Measurements from ENCODE around the gene NONO. TPM values are rescaled to one million over a fixed set of nuclear protein-coding genes. Genes with fewer than 3 reads are reported as not detected.
"Not testable (repeated sequence)": the region's sequence is repeated elsewhere in the genome, so short reads cannot be mapped to it uniquely, and the experiment has no call there.

Gene NONO
- total and polyA plus RNA-seq, 5 donors from 2014 or later, result 171 to 388 (median 178) TPM

GRCh38 chrX:71292669-71293365 lies 9.4 kb downstream of the NONO start:
- Mint-ChIP-seq H3K4me3 (no peak overlapping the region), H3K9me3 (no peaks in the 10 kb centered on the region), H3K27ac (no peak overlapping the region), H3K27me3 (no peaks in the 10 kb centered on the region), H3K36me3 (peaks cover 12% of the 10 kb centered on the region), H3K4me1 (peaks cover 0 to 15% (median 7%) of the 10 kb centered on the region in 4 donors)
- no peaks in the 10 kb centered on the region for H3K27me3 ChIP-seq (ENCODE audit: control insufficient read depth, insufficient read depth, low read length)
- H3K27ac ChIP-seq (ENCODE audit: insufficient read depth, low read length, poor library complexity, severe bottlenecking), result no peak overlapping the region
- H3K9me3 ChIP-seq (ENCODE audit: control insufficient read depth in 2 of 2, low read length in 2 of 2), result no peaks in the 10 kb centered on the region
- H3K36me3 ChIP-seq (ENCODE audit: control insufficient read depth, insufficient read depth, low read length), result peaks cover 54% of the 10 kb centered on the region
- peaks cover 4% of the 10 kb centered on the region for H3K4me1 ChIP-seq (ENCODE audit: control insufficient read depth, insufficient read depth, low read length, poor library complexity, severe bottlenecking)
- H3K4me3 ChIP-seq (ENCODE audit: low read depth, low read length), result no peak overlapping the region
- ATAC-seq (ENCODE audit: low read depth in 2 of 2) (no peak), DNase-seq (no peak)

- no peak overlapping the region for H3K4me3 ChIP-seq (ENCODE audit: low read depth, low read length)
- DNase-seq (no peak), ATAC-seq (ENCODE audit: low read depth in 2 of 2) (no peak)
- H3K9me3 ChIP-seq (ENCODE audit: control insufficient read depth in 2 of 2, low read length in 2 of 2), result no peaks in the 10 kb centered on the region
- peaks cover 0 to 2% (median 0%) of the 10 kb centered on the region in 4 donors for H3K4me1 Mint-ChIP-seq
- H3K27me3 Mint-ChIP-seq, result no peaks in the 10 kb centered on the region
- no peak overlapping the region for H3K27ac ChIP-seq (ENCODE audit: insufficient read depth, low read length, poor library complexity, severe bottlenecking)
- H3K27me3 ChIP-seq (ENCODE audit: control insufficient read depth, insufficient read depth, low read length), result no peaks in the 10 kb centered on the region
- H3K4me3 Mint-ChIP-seq, result no peak overlapping the region
- H3K36me3 ChIP-seq (ENCODE audit: control insufficient read depth, insufficient read depth, low read length), result peaks cover 65% of the 10 kb centered on the region
- H3K36me3 Mint-ChIP-seq, result peaks cover 23% of the 10 kb centered on the region
- no peaks in the 10 kb centered on the region for H3K4me1 ChIP-seq (ENCODE audit: control insufficient read depth, insufficient read depth, low read length, poor library complexity, severe bottlenecking)
- H3K27ac Mint-ChIP-seq, result no peak overlapping the region
- H3K9me3 Mint-ChIP-seq, result no peaks in the 10 kb centered on the region
These were observed 13.4 kb downstream of the NONO start for GRCh38 chrX:71296806-71297205.

- Mint-ChIP-seq H3K27ac (peak overlapping the region in 1 of 3 donors; percentile 12), H3K27me3 (no peaks in the 10 kb centered on the region), H3K36me3 (peaks cover 23% of the 10 kb centered on the region), H3K4me1 (peaks cover 0 to 7% (median under 1%) of the 10 kb centered on the region in 4 donors), H3K4me3 (no peak overlapping the region), H3K9me3 (no peaks in the 10 kb centered on the region)
- H3K27me3 ChIP-seq (ENCODE audit: control insufficient read depth, insufficient read depth, low read length), result no peaks in the 10 kb centered on the region
- DNase-seq, result no peak
- no peaks in the 10 kb centered on the region for H3K4me1 ChIP-seq (ENCODE audit: control insufficient read depth, insufficient read depth, low read length, poor library complexity, severe bottlenecking)
- peaks cover 57% of the 10 kb centered on the region for H3K36me3 ChIP-seq (ENCODE audit: control insufficient read depth, insufficient read depth, low read length)
- H3K4me3 ChIP-seq (ENCODE audit: low read depth, low read length), result no peak overlapping the region
- no peak overlapping the region for H3K27ac ChIP-seq (ENCODE audit: insufficient read depth, low read length, poor library complexity, severe bottlenecking)
- no peaks in the 10 kb centered on the region for H3K9me3 ChIP-seq (ENCODE audit: control insufficient read depth in 2 of 2, low read length in 2 of 2)
- no peak for ATAC-seq (ENCODE audit: low read depth in 2 of 2)
These were observed 14.7 kb downstream of the NONO start for GRCh38 chrX:71298119-71298518.

- H3K9me3 ChIP-seq (ENCODE audit: control insufficient read depth in 2 of 2, low read length in 2 of 2); H3K9me3 Mint-ChIP-seq; H3K27ac ChIP-seq (ENCODE audit: insufficient read depth, low read length, poor library complexity, severe bottlenecking); H3K27me3 ChIP-seq (ENCODE audit: control insufficient read depth, insufficient read depth, low read length); ATAC-seq (ENCODE audit: low read depth in 2 of 2); H3K27me3 Mint-ChIP-seq; H3K4me3 ChIP-seq (ENCODE audit: low read depth, low read length); H3K27ac Mint-ChIP-seq; H3K4me1 Mint-ChIP-seq; DNase-seq; H3K4me1 ChIP-seq (ENCODE audit: control insufficient read depth, insufficient read depth, low read length, poor library complexity, severe bottlenecking): not testable (repeated sequence)
- H3K4me3 Mint-ChIP-seq, result peak overlapping the region in 1 of 4 donors; percentile 54
- H3K36me3 ChIP-seq (ENCODE audit: control insufficient read depth, insufficient read depth, low read length), result peaks cover 42% of the 10 kb centered on the region
- H3K36me3 Mint-ChIP-seq, result peaks cover 18% of the 10 kb centered on the region
These were observed 16.6 kb downstream of the NONO start for GRCh38 chrX:71300064-71300463.

GRCh38 chrX:71300495-71300894 lies 17.1 kb downstream of the NONO start:
- H3K4me3 ChIP-seq (ENCODE audit: low read depth, low read length); H3K4me1 Mint-ChIP-seq; H3K27ac Mint-ChIP-seq; ATAC-seq (ENCODE audit: low read depth in 2 of 2); DNase-seq; H3K27me3 ChIP-seq (ENCODE audit: control insufficient read depth, insufficient read depth, low read length); H3K9me3 Mint-ChIP-seq; H3K4me3 Mint-ChIP-seq; H3K4me1 ChIP-seq (ENCODE audit: control insufficient read depth, insufficient read depth, low read length, poor library complexity, severe bottlenecking); H3K27ac ChIP-seq (ENCODE audit: insufficient read depth, low read length, poor library complexity, severe bottlenecking); H3K9me3 ChIP-seq (ENCODE audit: control insufficient read depth in 2 of 2, low read length in 2 of 2); H3K27me3 Mint-ChIP-seq: not testable (repeated sequence)
- H3K36me3 ChIP-seq (ENCODE audit: control insufficient read depth, insufficient read depth, low read length), result peaks cover 42% of the 10 kb centered on the region
- H3K36me3 Mint-ChIP-seq, result peaks cover 18% of the 10 kb centered on the region

- Mint-ChIP-seq H3K4me3 (no peak within 1 kb of the TSS), H3K27ac (peak within 1 kb of the TSS in 2 of 3 donors; percentile 6 to 67), H3K36me3 (peaks cover 18% of the 10 kb centered on the region), H3K27me3 (peaks cover 4% of the 10 kb centered on the region), H3K4me1 (peaks cover 0 to 7% (median 4%) of the 10 kb centered on the region in 4 donors), H3K9me3 (no peaks in the 10 kb centered on the region)
- no peaks in the 10 kb centered on the region for H3K9me3 ChIP-seq (ENCODE audit: control insufficient read depth in 2 of 2, low read length in 2 of 2)
- H3K4me1 ChIP-seq (ENCODE audit: control insufficient read depth, insufficient read depth, low read length, poor library complexity, severe bottlenecking), result no peaks in the 10 kb centered on the region
- peaks cover 39% of the 10 kb centered on the region for H3K36me3 ChIP-seq (ENCODE audit: control insufficient read depth, insufficient read depth, low read length)
- ATAC-seq (ENCODE audit: low read depth in 2 of 2), result no peak
- H3K4me3 ChIP-seq (ENCODE audit: low read depth, low read length), result no peak within 1 kb of the TSS
- H3K27ac ChIP-seq (ENCODE audit: insufficient read depth, low read length, poor library complexity, severe bottlenecking), result no peak within 1 kb of the TSS
- H3K27me3 ChIP-seq (ENCODE audit: control insufficient read depth, insufficient read depth, low read length), result no peaks in the 10 kb centered on the region
- no peak for DNase-seq
These were observed 17.9 kb downstream of the NONO start, which contains the start of gene ITGB1BP2 for GRCh38 chrX:71301195-71301924. TSS of gene ITGB1BP2 (plus strand) at chrX:71301750. CDS start at chrX:71301807, 57 bp downstream.

GRCh38 chrX:71302461-71303213 lies 19.2 kb downstream of the NONO start:
- no peaks in the 10 kb centered on the region for H3K9me3 Mint-ChIP-seq
- H3K4me3 ChIP-seq (ENCODE audit: low read depth, low read length), result no peak overlapping the region
- H3K9me3 ChIP-seq (ENCODE audit: control insufficient read depth in 2 of 2, low read length in 2 of 2), result no peaks in the 10 kb centered on the region
- H3K36me3 Mint-ChIP-seq, result peaks cover 18% of the 10 kb centered on the region
- no peak overlapping the region for H3K4me3 Mint-ChIP-seq
- no peaks in the 10 kb centered on the region for H3K27me3 ChIP-seq (ENCODE audit: control insufficient read depth, insufficient read depth, low read length)
- peak overlapping the region in 1 of 3 donors; percentile 21 for H3K27ac Mint-ChIP-seq
- DNase-seq (no peak), ATAC-seq (ENCODE audit: low read depth in 2 of 2) (no peak)
- H3K4me1 ChIP-seq (ENCODE audit: control insufficient read depth, insufficient read depth, low read length, poor library complexity, severe bottlenecking), result no peaks in the 10 kb centered on the region
- peaks cover 4% of the 10 kb centered on the region for H3K27me3 Mint-ChIP-seq
- peaks cover 0 to 7% (median 4%) of the 10 kb centered on the region in 4 donors for H3K4me1 Mint-ChIP-seq
- H3K36me3 ChIP-seq (ENCODE audit: control insufficient read depth, insufficient read depth, low read length), result peaks cover 27% of the 10 kb centered on the region
- H3K27ac ChIP-seq (ENCODE audit: insufficient read depth, low read length, poor library complexity, severe bottlenecking), result no peak overlapping the region
